ENCODE data around the gene KRTAP19-2.

The KRTAP19-2 gene

GRCh38 chr21:30487336-30487735 is at the start of gene KRTAP19-2:
Gene KRTAP19-2 (minus strand): TSS chr21:30487436. CDS start chr21:30487348, 88 bp downstream.
- DNase-seq: no peak

- DNase-seq: no peak
These were observed 31.6 kb upstream of the KRTAP19-2 start for GRCh38 chr21:30518876-30519275.

- DNase-seq: no peak
These were observed 28.4 kb upstream of the KRTAP19-2 start for GRCh38 chr21:30515681-30516080.

GRCh38 chr21:30505621-30506205 is 18.5 kb upstream of the KRTAP19-2 start:
- DNase-seq: peak; percentile 2

GRCh38 chr21:30502041-30502440 is 14.8 kb upstream of the KRTAP19-2 start, which contains the start of gene KRTAP19-5:
Gene KRTAP19-5 (minus strand): TSS chr21:30502141. CDS start chr21:30502090, 51 bp downstream.
- no peak for DNase-seq

- no peak for DNase-seq
These were observed 9.8 kb upstream of the KRTAP19-2 start, which contains the start of gene KRTAP19-4 for GRCh38 chr21:30497065-30497464. Gene KRTAP19-4 (minus strand): TSS chr21:30497165. CDS start chr21:30497110, 55 bp downstream.

GRCh38 chr21:30491963-30492428 is 4.8 kb upstream of the KRTAP19-2 start, which contains the start of gene KRTAP19-3:
Gene KRTAP19-3 (minus strand): TSS chr21:30492013. CDS start chr21:30491957, 56 bp downstream.
- no peak for DNase-seq

GRCh38 chr21:30486180-30486579 is 1.1 kb downstream of the KRTAP19-2 start:
- no peak for DNase-seq

GRCh38 chr21:30482130-30482529 is 5.1 kb downstream of the KRTAP19-2 start:
- no peak for DNase-seq

GRCh38 chr21:30480145-30480544 is 7.1 kb downstream of the KRTAP19-2 start, which contains the start of gene KRTAP19-1:
Gene KRTAP19-1 (minus strand): TSS chr21:30480367. CDS start chr21:30480317, 50 bp downstream.
- no peak for DNase-seq

- no peak for DNase-seq
These were observed 8.0 kb downstream of the KRTAP19-2 start for GRCh38 chr21:30479259-30479658.

- no peak for DNase-seq
These were observed 9.2 kb downstream of the KRTAP19-2 start for GRCh38 chr21:30478004-30478403.

GRCh38 chr21:30468900-30469714 is 18.1 kb downstream of the KRTAP19-2 start:
- DNase-seq: no peak

GRCh38 chr21:30463713-30464112 is 23.5 kb downstream of the KRTAP19-2 start:
- no peak for DNase-seq

- DNase-seq: no peak
These were observed 38.7 kb downstream of the KRTAP19-2 start for GRCh38 chr21:30448514-30448913.

GRCh38 chr21:30447056-30447455 is 40.2 kb downstream of the KRTAP19-2 start:
- no peak for DNase-seq

GRCh38 chr21:30444204-30444603 is 43.0 kb downstream of the KRTAP19-2 start:
- no peak for DNase-seq

GRCh38 chr21:30443226-30443625 is 44.0 kb downstream of the KRTAP19-2 start:
- no peak for DNase-seq

- DNase-seq: no peak
These were observed 47.3 kb downstream of the KRTAP19-2 start, which contains the start of gene KRTAP15-1 for GRCh38 chr21:30439975-30440374. Gene KRTAP15-1 (plus strand): TSS chr21:30440275. CDS start chr21:30440328, 53 bp downstream.
